22Rv1 (cell line): ENCODE data around the gene PDE6A.

Experiments used
- CTCF ChIP-seq: fragments of 450-650 bp; IDR thresholded peaks from 2 replicates; pipeline ENCODE4 v1.5.1; 2017; ENCODE audit warnings: mild to moderate bottlenecking
- ZFX ChIP-seq: fragments of 450-650 bp; IDR thresholded peaks from 2 replicates; pipeline ENCODE4 v1.6.1; 2017; ENCODE audit warnings: antibody characterized with exemption, borderline replicate concordance

DNA sequence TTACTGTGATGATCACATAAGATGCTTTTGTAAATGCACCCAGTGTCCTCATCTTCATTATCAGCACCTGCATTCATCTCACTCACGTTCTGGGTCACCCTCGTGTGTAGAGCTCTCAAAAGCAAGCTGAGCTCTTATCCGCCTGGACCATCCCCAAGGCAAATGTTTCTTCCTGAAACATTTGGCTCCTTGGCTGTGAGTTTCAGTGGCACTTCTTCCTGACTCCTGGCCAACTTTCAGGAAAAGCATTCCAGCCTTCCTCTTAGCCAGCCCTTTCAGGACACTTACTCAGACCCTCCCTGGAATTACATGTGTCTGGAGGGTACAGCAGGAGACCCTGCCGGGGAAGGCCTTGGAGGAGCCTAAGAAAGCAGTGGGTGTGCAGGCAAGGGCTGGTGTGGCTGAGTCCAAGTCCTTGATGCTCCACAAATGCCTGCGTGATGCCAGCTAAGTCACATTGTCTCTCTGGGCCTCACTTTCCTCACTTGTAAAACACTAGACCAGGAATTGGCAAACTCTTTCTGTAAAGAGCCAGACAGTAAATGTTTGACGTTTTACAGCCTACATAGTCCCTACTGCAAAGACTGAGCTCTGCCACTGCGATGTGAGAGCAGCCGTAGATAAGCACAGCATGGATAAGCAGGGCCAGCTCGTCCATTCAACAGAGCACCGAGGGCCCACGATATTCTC, 72.1 kb downstream of the PDE6A start:
- TF ChIP-seq CTCF = no peak
- no peak for TF ChIP-seq ZFX
